NT2/D1 (cell line): Measurements from ENCODE around the gene THRA.

ENCODE experiments used
- DNase-seq: peaks from one replicate; pipeline ENCODE4 v3.0.0-alpha.2; 2011; ENCODE audit warnings: low read depth, low spot score
- H3K27me3 ChIP-seq: 2 replicates; pipeline ENCODE4 v1.6.0; 2011; ENCODE audit warnings: mild to moderate bottlenecking; ENCODE audit not compliant: insufficient read length, insufficient read depth
- H3K36me3 ChIP-seq: 2 replicates; pipeline ENCODE4 v1.6.1; 2011; ENCODE audit warnings: mild to moderate bottlenecking, low read length, mixed read lengths; ENCODE audit not compliant: insufficient read depth, insufficient read length
- H3K4me1 ChIP-seq: 2 replicates; pipeline ENCODE4 v1.5.1; 2011; ENCODE audit not compliant: insufficient read depth, insufficient read length
- H3K4me3 ChIP-seq: 2 replicates; pipeline ENCODE4 v1.5.1; 2011; ENCODE audit warnings: low read depth; ENCODE audit not compliant: insufficient read length
- H3K9ac ChIP-seq: 2 replicates; pipeline ENCODE4 v1.6.0; 2011; ENCODE audit warnings: low read depth; ENCODE audit not compliant: insufficient read length
- H3K9me3 ChIP-seq: 2 replicates; pipeline ENCODE4 v1.5.1; 2011; ENCODE audit warnings: mild to moderate bottlenecking, low read length; ENCODE audit not compliant: insufficient read depth
- SUZ12 ChIP-seq: IDR thresholded peaks from 2 replicates; pipeline ENCODE4 v1.6.1; 2011; ENCODE audit not compliant: insufficient read length, insufficient read depth; ENCODE audit errors: extremely low read depth
- YY1 ChIP-seq: IDR thresholded peaks from 2 replicates; pipeline ENCODE4 v1.6.1; 2011; ENCODE audit not compliant: insufficient read length, insufficient read depth
- ZNF274 ChIP-seq: IDR thresholded peaks from 2 replicates; pipeline ENCODE4 v1.6.1; 2011; ENCODE audit warnings: mild to moderate bottlenecking, low read depth, low read length

Gene THRA

DNA sequence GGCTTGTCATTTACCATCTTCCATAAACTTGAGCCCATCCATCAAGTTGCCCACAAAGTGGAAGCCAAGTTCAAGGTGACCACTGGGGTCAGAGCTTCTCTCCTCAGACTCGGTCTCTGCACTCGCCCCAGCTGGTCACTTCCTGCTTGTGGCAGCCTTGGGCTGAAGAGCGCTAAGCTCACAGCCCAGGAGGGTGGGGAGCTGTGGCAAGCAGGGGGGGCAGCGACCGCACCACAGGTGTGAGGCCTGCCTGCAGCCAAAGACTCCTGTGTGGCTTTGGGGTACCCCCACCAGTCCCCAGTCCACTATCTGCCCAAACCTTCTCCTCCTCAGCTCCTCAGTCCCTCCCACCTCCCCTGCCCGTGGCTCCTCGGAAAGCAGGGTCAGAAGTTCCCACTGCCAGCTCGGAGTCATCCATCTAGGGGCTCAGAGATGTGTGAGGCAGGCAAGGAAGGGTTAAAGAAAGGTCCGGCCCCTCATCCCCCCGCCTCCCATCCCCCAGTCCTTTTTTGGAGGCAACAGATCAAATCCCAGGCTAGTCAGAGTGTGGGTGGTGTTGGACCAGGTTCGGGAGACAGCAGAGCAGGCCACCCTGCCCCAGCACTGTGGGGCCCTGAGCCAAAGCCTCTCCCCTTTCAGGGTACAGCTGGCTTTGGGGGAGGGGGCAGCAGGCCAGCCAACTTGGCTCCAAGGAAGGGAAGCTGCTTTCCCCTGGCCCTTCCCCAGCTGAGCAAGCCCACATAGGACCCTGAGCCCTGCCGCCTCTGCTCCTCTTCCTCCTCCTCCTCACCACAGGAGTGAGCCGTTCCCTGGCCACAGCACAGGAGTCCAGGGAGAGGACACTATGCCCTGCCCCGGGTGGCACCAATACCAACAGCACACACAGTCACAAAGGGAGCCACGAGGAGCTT, 44.3 kb upstream of the THRA start:
- H3K36me3 ChIP-seq: peaks cover 57% of the 10 kb centered on the region
- TF ChIP-seq YY1 (no peak), SUZ12 (no peak)
- H3K4me1 ChIP-seq: peaks cover 49% of the 10 kb centered on the region
- H3K4me3 ChIP-seq: no peak overlapping the region
- peak overlapping the region; percentile 7 for H3K9ac ChIP-seq
- DNase-seq: no peak
- H3K27me3 ChIP-seq: peaks cover 2% of the 10 kb centered on the region
- H3K9me3 ChIP-seq: no peaks in the 10 kb centered on the region

GRCh38 chr17:40019140-40019991, 43.4 kb upstream of the THRA start:
- H3K36me3 ChIP-seq: peaks cover 59% of the 10 kb centered on the region
- no peak overlapping the region for H3K4me3 ChIP-seq
- peaks cover 53% of the 10 kb centered on the region for H3K4me1 ChIP-seq
- H3K9me3 ChIP-seq: no peaks in the 10 kb centered on the region
- no peak for TF ChIP-seq ZNF274
- TF ChIP-seq SUZ12: no peak
- no peak for TF ChIP-seq YY1
- no peak for DNase-seq
- peak overlapping the region; percentile 17 for H3K9ac ChIP-seq
- peaks cover 1% of the 10 kb centered on the region for H3K27me3 ChIP-seq

DNA sequence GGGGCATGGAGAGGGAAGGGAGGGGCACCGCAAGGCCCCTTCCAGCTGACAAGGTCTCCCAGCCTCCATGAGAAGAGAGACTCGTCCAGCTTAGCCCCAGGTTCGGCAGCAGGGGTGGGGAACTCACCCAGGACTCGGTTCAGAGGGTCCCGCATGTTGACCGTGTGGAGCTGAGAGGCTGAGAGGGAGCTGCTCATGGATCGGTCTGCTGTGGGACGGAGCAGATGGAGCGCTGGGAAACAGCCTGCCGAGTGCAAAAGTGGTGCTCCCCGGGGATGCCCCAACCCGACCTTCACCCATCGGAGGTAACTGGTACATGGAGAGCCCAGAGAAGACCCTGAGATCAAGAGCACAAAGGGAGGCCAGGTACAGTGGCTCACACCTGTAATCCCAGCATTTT, 42.6 kb upstream of the THRA start:
- Histone ChIP-seq H3K27me3 (no peaks in the 10 kb centered on the region), H3K4me1 (peaks cover 51% of the 10 kb centered on the region), H3K36me3 (peaks cover 65% of the 10 kb centered on the region)

GRCh38 chr17:40021451-40021971, 41.3 kb upstream of the THRA start:
- Histone ChIP-seq H3K27me3 (no peaks in the 10 kb centered on the region), H3K36me3 (peaks cover 78% of the 10 kb centered on the region), H3K4me3 (no peak overlapping the region), H3K4me1 (peaks cover 45% of the 10 kb centered on the region), H3K9me3 (no peaks in the 10 kb centered on the region), H3K9ac (no peak overlapping the region)
- TF ChIP-seq SUZ12 (no peak), ZNF274 (no peak), YY1 (no peak)
- DNase-seq: no peak

More for the DNA sequence above, 42.6 kb upstream of the THRA start:
- TF ChIP-seq SUZ12 (no peak), YY1 (no peak), ZNF274 (no peak)
- no peak for DNase-seq
- H3K9ac ChIP-seq: no peak overlapping the region
- H3K4me3 ChIP-seq: no peak overlapping the region
- H3K9me3 ChIP-seq: no peaks in the 10 kb centered on the region

DNA sequence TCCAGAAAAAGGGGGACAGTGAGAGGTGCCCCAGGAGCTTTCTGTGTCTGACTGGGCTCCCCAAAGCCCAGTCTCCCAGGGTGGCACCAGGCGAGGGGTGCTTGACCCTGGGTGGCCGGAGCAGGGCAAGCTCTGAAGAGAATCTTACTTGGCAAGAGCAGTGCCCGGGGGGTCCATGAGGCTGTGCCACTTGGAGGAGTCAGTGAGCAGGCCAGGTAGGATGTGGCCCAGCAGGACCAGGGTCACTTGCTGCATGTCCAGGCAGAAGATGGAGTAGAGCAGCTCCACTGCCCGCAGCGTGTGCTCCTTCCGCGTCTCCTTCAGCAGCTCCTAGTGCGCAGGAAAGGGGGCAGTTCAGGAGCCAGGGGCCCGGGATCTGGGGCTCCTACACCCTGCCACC, 40.3 kb upstream of the THRA start:
- TF ChIP-seq YY1 (no peak), SUZ12 (no peak), ZNF274 (no peak)
- no peak overlapping the region for H3K4me3 ChIP-seq
- no peaks in the 10 kb centered on the region for H3K27me3 ChIP-seq
- no peak overlapping the region for H3K9ac ChIP-seq
- peaks cover 84% of the 10 kb centered on the region for H3K36me3 ChIP-seq
- no peaks in the 10 kb centered on the region for H3K9me3 ChIP-seq
- H3K4me1 ChIP-seq: peaks cover 47% of the 10 kb centered on the region
- DNase-seq: no peak

DNA sequence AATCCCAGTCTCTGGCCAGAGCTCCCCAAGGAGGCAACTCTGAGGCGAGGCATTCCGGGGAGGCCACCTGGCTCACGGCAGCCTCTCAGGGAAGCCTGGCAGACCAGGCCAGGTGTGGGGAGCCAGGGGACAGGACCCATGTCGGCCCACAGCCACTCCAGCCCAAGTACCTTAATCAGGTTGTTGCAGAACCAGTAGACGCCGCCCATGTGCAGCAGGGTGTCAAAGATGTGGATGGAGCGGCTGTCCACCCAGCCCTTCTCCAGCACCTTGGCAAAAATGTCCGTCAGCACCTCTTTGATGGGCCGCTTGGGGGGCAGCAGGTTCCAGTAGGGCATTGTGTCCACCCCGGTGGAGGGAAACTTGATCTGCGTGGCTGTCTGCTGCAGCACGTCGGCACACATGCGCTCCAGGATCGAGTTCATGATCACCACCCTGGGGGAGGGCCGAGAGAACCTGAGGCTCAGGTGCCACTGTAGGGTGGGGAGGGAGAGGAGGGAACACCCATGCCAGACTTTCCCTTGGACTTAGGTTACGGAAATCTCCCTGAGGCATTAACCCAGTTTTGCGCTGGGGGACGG, 39.7 kb upstream of the THRA start:
- no peaks in the 10 kb centered on the region for H3K9me3 ChIP-seq
- H3K27me3 ChIP-seq: no peaks in the 10 kb centered on the region
- H3K9ac ChIP-seq: peak overlapping the region; percentile 13
- no peak overlapping the region for H3K4me3 ChIP-seq
- H3K36me3 ChIP-seq: peaks cover 83% of the 10 kb centered on the region
- peaks cover 44% of the 10 kb centered on the region for H3K4me1 ChIP-seq
- no peak for DNase-seq
- TF ChIP-seq SUZ12 (no peak), YY1 (no peak), ZNF274 (no peak)
